Endothelial cell of umbilical vein (primary cell): ENCODE measurements around the gene SKI. TPM values are rescaled to one million over a fixed set of nuclear protein-coding genes. Genes with fewer than 3 reads are reported as not detected.

Experiments
- BruUV-seq: library from RNA; stranded (reverse); fragments of 400-500 nt; replicated peaks from 2 replicates; lab custom pipeline; 2021; lab: Mats Ljungman, UMichigan
- CTCF ChIA-PET: fragments of 300-600, 350-600 bp; sonication (Branson Sonifier 250); formaldehyde crosslinking; loops from one replicate; lab custom pipeline; 2021; ENCODE audit warnings: antibody characterized with exemption, inconsistent platforms; lab: Charles Lee
- POLR2A ChIA-PET: fragments of 300-600, 350-600 bp; sonication (Branson Sonifier 250); formaldehyde crosslinking; loops from one replicate; lab custom pipeline; 2021; ENCODE audit warnings: antibody characterized with exemption, inconsistent platforms; lab: Charles Lee
- DNase-seq: peaks from one replicate; pipeline ENCODE4 v3.0.0-alpha.2; 2011; ENCODE audit warnings: low read depth, low spot score
- FAIRE-seq: peaks from 2 replicates; lab custom pipeline; 2011; peaks lifted over from hg19 to GRCh38; lab: Jason Lieb, UNC
- H2AFZ ChIP-seq: 2 replicates; pipeline ENCODE4 v1.6.0; 2012; ENCODE audit warnings: low read depth, low read length, control low read depth, inconsistent platforms
- H3K27ac ChIP-seq: 2 replicates; pipeline ENCODE4 v1.5.1; 2011; ENCODE audit warnings: low read depth, mild to moderate bottlenecking, control low read depth, low read length, moderate library complexity; ENCODE audit not compliant: insufficient read depth
- H3K27me3 ChIP-seq, 2 experiments: 2 replicates each; pipeline versions ENCODE4 v1.6.0 to v1.6.1; 2011; ENCODE audit warnings: low read length in 2 of 2, mixed read lengths in 1 of 2; ENCODE audit not compliant: control insufficient read depth in 2 of 2, insufficient read depth in 2 of 2
- H3K36me3 ChIP-seq, 2 experiments: 2 replicates in 1 of 2; 3 replicates in 1 of 2; pipeline ENCODE4 v1.5.1; 2011; ENCODE audit warnings: low read length in 2 of 2, mild to moderate bottlenecking in 1 of 2, moderate library complexity in 1 of 2; ENCODE audit not compliant: control insufficient read depth in 2 of 2, insufficient read depth in 2 of 2; ENCODE audit errors: extremely low read depth in 1 of 2
- H3K4me1 ChIP-seq: 3 replicates; pipeline ENCODE4 v1.5.1; 2011; ENCODE audit warnings: mild to moderate bottlenecking, low read length; ENCODE audit not compliant: control insufficient read depth, insufficient read depth; ENCODE audit errors: extremely low read depth
- H3K4me2 ChIP-seq: 2 replicates; pipeline ENCODE4 v1.6.1; 2011; ENCODE audit warnings: low read length, control low read depth, mixed read lengths; ENCODE audit not compliant: insufficient read depth
- H3K4me3 ChIP-seq, 3 experiments: fragments of 200-600 bp in 1 of 3; sonication (generic), shearing (Covaris generic) in 1 of 3; replicated peaks in 1 of 3; 2 replicates each; pipeline ENCODE4 v1.5.1; 2011 to 2016; ENCODE audit warnings: control low read depth in 3 of 3, low read length in 3 of 3, mild to moderate bottlenecking in 2 of 3, inconsistent platforms in 1 of 3, low read depth in 1 of 3, moderate library complexity in 1 of 3; ENCODE audit not compliant: insufficient read depth in 1 of 3
- H3K79me2 ChIP-seq: 2 replicates; pipeline ENCODE4 v1.6.0; 2012; ENCODE audit warnings: low read length, inconsistent platforms; ENCODE audit not compliant: control insufficient read depth, insufficient read depth
- H3K9ac ChIP-seq: replicated peaks from 2 replicates; pipeline ENCODE3; 2011; ENCODE audit warnings: low read length, control low read depth; ENCODE audit not compliant: insufficient read depth; ENCODE audit errors: extremely low read depth
- H3K9me1 ChIP-seq: replicated peaks from 3 replicates; pipeline ENCODE4 v1.6.0; 2011; ENCODE audit warnings: mild to moderate bottlenecking, low read length; ENCODE audit not compliant: control insufficient read depth, insufficient read depth; ENCODE audit errors: extremely low read depth
- H3K9me3 ChIP-seq: replicated peaks from 2 replicates; pipeline ENCODE4 v1.5.1; 2012; ENCODE audit warnings: low read length, inconsistent platforms; ENCODE audit not compliant: control insufficient read depth, insufficient read depth
- H4K20me1 ChIP-seq: replicated peaks from 2 replicates; pipeline ENCODE3; 2011; ENCODE audit warnings: mild to moderate bottlenecking, low read length; ENCODE audit not compliant: control insufficient read depth, insufficient read depth; ENCODE audit errors: extremely low read depth
- CTCF ChIP-seq, 2 donors: IDR thresholded peaks; 1 replicate in 1 of 2; 2 replicates in 1 of 2; pipeline ENCODE4 v1.5.1; 2011; ENCODE audit warnings: low read length in 2 of 2, mild to moderate bottlenecking in 2 of 2, moderate library complexity in 2 of 2, control low read depth in 1 of 2, inconsistent platforms in 1 of 2, low read depth in 1 of 2; ENCODE audit not compliant: insufficient read depth in 1 of 2; ENCODE audit errors: extremely low read depth in 1 of 2
- POLR2A ChIP-seq: IDR thresholded peaks from 2 replicates; pipeline ENCODE4 v1.6.1; 2012; ENCODE audit warnings: low read depth, mild to moderate bottlenecking, control low read depth, low read length
- dilution Hi-C: fragments of 300-500 bp; cut with MboI; formaldehyde crosslinking; loops from one replicate; pipeline ENCODE4 v1.15.0; 2019; ENCODE audit warnings: low sequenced_read_pairs; ENCODE audit not compliant: extremely low pct_ligation_motif_present
- intact Hi-C: fragments of 100-400 bp; cut with micrococcal nuclease; formaldehyde crosslinking; loops from one replicate; pipeline ENCODE4 v1.10.0; 2022
- polyA plus RNA-seq, 4 experiments: library from polyadenylated mRNA; depleted of rRNA in 3 of 4; stranded (reverse) in 3 of 4; unstranded in 1 of 4; fragments of >200 nt; gene quantifications; 2 replicates each; pipeline versions ENCODE4 v1.2.1 to v1.2.3, GENCODE V29; 2011 to 2012; ENCODE audit warnings: missing spikeins in 1 of 4
- total RNA-seq: library from RNA; stranded (reverse); gene quantifications from 2 replicates; pipeline ENCODE4 v1.2.3, GENCODE V29; 2021

Gene SKI
- total and polyA plus RNA-seq, 2 donors (not counting 3 experiments of a cell fraction or from before 2014, with no cell fraction given), result 11.6 to 80.3 TPM

- H3K27ac ChIP-seq, result no peak overlapping the region
- no TSS peak for BruUV-seq
- H2AFZ ChIP-seq, result no peak overlapping the region
- H3K4me2 ChIP-seq, result peak overlapping the region; percentile 27
- H3K9ac ChIP-seq, result peak overlapping the region; percentile 37
- CTCF ChIA-PET, result interaction anchor here (0.7 to 6.8 kb wide), 26 partner anchors 11 to 125 kb away, joined by 3 to 51 read pairs (median 4); partner anchors contain the start of genes FAAP20, MORN1, RER1 and SKI
- no peaks in the 10 kb centered on the region for H3K79me2 ChIP-seq
- dilution Hi-C loops, result no loop called here
- no peaks in the 10 kb centered on the region for H4K20me1 ChIP-seq
- H3K4me3 ChIP-seq, result peak overlapping the region in 1 of 3 experiments; percentile 54
- H3K27me3 ChIP-seq, result no peaks in the 10 kb centered on the region
- no peaks in the 10 kb centered on the region for H3K36me3 ChIP-seq
- H3K9me1 ChIP-seq, result no peaks in the 10 kb centered on the region
- intact Hi-C loops, result loop anchor here (1.0 to 5.0 kb wide), 6 partner anchors 14 to 118 kb away; no protein-coding TSS in a partner anchor
- TF ChIP-seq CTCF (IDR thresholded peaks at IDR 0.05; ENCODE audit: extremely low read depth in 1 of 2, insufficient read depth in 1 of 2, low read depth in 1 of 2, low read length in 2 of 2) (peak; percentile 44 to 72), POLR2A (no peak)
- peaks cover 7% of the 10 kb centered on the region for H3K4me1 ChIP-seq
- POLR2A ChIA-PET, result interaction anchor here (0.6 to 1.9 kb wide), 3 partner anchors 67 to 87 kb away, joined by 3 to 6 read pairs (median 5); no protein-coding TSS in a partner anchor
- H3K9me3 ChIP-seq, result no peaks in the 10 kb centered on the region
- no peak for FAIRE-seq
- DNase-seq, result peak; percentile 29
Measured at GRCh38 chr1:2314803-2315673, 86.9 kb downstream of the SKI start.
